HCT116 (cell line): Measurements from ENCODE around the gene MIF4GD.

ENCODE experiments used
- CTCF ChIP-seq, 3 experiments: fragments of 200-600 bp in 1 of 3; sonication (generic) in 1 of 3; IDR thresholded peaks in 2 of 3; conservative IDR thresholded peaks in 1 of 3; 2 replicates each; pipeline ENCODE4 v1.5.1; 2012 to 2017; ENCODE audit warnings: low read depth in 2 of 3, low read length in 2 of 3, antibody characterized with exemption in 1 of 3, borderline replicate concordance in 1 of 3, control low read depth in 1 of 3, mild to moderate bottlenecking in 1 of 3, mixed read lengths in 1 of 3, mixed run types in 1 of 3, moderate library complexity in 1 of 3; ENCODE audit not compliant: insufficient read depth in 1 of 3
- EGR1 ChIP-seq: IDR thresholded peaks from 2 replicates; pipeline ENCODE4 v1.6.1; 2012; ENCODE audit warnings: low read depth
- EZH2 ChIP-seq: fragments of 200-600 bp; sonication (generic); IDR thresholded peaks from 2 replicates; pipeline ENCODE4 v1.6.1; 2017; ENCODE audit warnings: antibody characterized with exemption, mixed run types
- EZH2phosphoT487 ChIP-seq: fragments of 200-600 bp; IDR thresholded peaks from 2 replicates; pipeline ENCODE4 v1.6.1; 2018; ENCODE audit warnings: antibody characterized with exemption, borderline replicate concordance
- MAX ChIP-seq: IDR thresholded peaks from 2 replicates; pipeline ENCODE4 v1.6.1; 2012
- POLR2A ChIP-seq: IDR thresholded peaks from 2 replicates; pipeline ENCODE4 v1.7.0; 2011; ENCODE audit warnings: borderline replicate concordance; ENCODE audit not compliant: insufficient read depth, insufficient read length; ENCODE audit errors: extremely low read depth
- POLR2AphosphoS5 ChIP-seq: IDR thresholded peaks from 2 replicates; pipeline ENCODE4 v1.6.1; 2011; ENCODE audit warnings: mild to moderate bottlenecking, low read depth, low read length, moderate library complexity
- RAD21 ChIP-seq: IDR thresholded peaks from 2 replicates; pipeline ENCODE4 v1.6.1; 2012; ENCODE audit warnings: low read depth, mild to moderate bottlenecking
- REST ChIP-seq: IDR thresholded peaks from 2 replicates; pipeline ENCODE4 v1.6.1; 2012; ENCODE audit warnings: low read depth
- SIN3A ChIP-seq: IDR thresholded peaks from 2 replicates; pipeline ENCODE4 v1.6.1; 2012; ENCODE audit warnings: low read depth
- SP1 ChIP-seq: IDR thresholded peaks from 2 replicates; pipeline ENCODE4 v1.6.1; 2012; ENCODE audit warnings: low read depth
- ZNF274 ChIP-seq: fragments of 200-500 bp; sonication (Bioruptor generic); IDR thresholded peaks from 2 replicates; pipeline ENCODE4 v1.6.1; 2014; ENCODE audit warnings: mild to moderate bottlenecking, low read depth, low read length, inconsistent platforms

GRCh38 chr17:75241996-75242460 is 29.0 kb downstream of the MIF4GD start:
- TF ChIP-seq ZNF274 (no peak), EZH2phosphoT487 (no peak), CTCF (IDR thresholded peaks at IDR 0.05 in 2 of 3, conservative IDR thresholded peaks at IDR 0.05 in 1 of 3; ENCODE audit: borderline replicate concordance in 1 of 3, insufficient read depth in 1 of 3, low read depth in 2 of 3, low read length in 2 of 3) (no peak), RAD21 (no peak), SP1 (no peak), POLR2A (no peak), EZH2 (no peak), MAX (no peak), SIN3A (no peak), POLR2AphosphoS5 (no peak), REST (no peak), EGR1 (no peak)
